ENCODE measurements around the gene CYTH3.
"Not testable (repeated sequence)": the region's sequence is repeated elsewhere in the genome, so short reads cannot be mapped to it uniquely, and the experiment has no call there.

CYTH3 gene

DNA sequence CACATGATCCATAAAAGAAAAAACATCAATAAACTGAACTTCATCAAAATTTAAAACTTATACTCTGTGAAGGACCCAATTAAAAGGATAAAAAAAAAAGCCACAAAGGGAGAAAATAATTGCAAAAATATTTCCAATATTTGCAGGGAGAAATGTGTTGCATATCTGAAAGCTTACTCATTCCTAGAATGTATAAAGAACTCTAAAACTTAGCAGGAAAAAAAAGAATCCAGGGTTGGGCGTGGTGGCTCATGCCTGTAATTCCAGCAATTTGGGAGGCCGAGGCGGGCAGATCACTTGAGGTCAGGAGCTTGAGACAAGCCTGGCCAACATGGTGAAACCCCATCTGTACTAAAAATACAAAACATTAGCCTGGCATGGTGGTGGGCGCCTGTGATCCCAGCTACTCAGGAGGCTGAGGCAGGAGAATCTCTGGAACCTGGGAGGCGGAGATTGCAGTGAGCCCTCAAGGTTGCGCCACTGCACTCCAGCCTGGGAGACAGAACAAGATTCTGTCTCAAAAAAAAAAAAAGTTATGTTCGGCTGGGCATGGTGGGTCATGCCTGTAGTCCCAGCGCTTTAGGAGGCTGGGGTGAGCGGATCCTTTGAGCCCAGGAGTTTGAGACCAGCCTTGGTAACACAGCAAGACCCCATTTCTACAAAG lies 11.1 kb upstream of the CYTH3 start:
- DNase-seq (ENCODE audit: low read depth in 3 of 3, low spot score in 1 of 3), result not testable (repeated sequence)

DNA sequence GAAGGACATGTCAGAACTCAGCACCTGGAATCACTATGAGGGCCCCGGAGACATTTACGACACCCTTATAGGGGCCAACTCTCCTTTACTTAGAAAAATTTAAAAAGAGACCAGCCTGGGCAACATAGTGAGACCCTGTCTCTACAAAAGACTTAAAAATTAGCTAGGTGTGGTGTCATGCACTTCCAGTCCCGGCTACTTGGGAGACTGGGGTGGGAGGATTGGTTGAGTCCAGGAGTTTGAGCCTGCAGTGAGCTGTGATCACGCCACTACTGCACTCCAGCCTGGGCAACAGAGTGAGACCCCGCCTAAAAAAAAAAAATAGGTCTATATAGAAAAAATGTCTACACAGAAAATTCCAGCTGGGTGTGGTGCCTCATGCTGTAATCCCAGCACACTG lies 7.5 kb upstream of the CYTH3 start:
- no peak for DNase-seq (ENCODE audit: low read depth in 3 of 3, low spot score in 1 of 3)

DNA sequence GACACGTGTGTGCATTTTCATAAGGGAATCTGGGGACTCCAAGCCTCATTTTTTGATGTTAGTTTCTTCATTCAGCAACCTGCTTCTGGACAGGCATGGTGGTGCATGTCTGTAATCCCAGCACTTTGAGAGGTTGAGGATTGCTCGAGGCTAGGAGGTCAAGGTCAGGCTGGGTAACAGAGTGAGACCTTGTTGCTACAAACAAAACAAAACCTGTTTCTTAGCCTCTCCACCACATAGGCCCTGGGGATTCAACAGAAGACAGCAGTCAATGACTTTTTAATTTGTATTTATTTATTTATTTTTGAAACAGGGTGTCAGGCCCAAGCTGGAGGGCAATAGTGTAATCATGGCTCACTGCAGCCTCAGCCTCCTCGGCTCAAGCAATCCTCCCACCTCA lies 6.9 kb upstream of the CYTH3 start:
- DNase-seq (ENCODE audit: low read depth in 3 of 3, low spot score in 1 of 3), result no peak

DNA sequence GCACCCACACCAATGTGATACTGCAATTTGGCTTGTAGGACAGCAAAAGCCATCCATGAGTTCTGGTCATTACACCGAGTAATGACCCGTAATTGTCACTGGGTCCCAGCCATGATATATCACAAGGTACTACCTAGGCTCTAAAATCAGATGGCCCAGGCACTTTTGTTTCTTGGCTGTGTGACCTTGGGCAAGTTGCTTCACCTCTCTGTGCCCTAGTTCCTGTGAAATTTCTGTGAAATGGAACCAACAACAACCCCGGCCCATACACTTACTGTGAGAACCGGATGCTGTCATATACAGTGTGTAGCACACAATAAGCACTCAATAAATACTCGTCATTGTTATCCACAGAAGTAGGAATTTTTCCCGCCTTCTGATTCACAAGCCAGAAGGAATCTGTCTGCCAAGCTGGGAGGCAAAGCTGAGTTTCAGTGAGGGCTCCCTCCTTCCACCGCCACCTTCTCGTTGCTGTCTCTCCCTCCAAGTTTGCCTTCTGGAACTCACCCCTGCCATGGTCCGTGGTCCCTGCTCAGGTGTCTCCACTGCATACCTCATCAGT lies 6.4 kb upstream of the CYTH3 start:
- no peak for DNase-seq (ENCODE audit: low read depth in 3 of 3, low spot score in 1 of 3)

DNA sequence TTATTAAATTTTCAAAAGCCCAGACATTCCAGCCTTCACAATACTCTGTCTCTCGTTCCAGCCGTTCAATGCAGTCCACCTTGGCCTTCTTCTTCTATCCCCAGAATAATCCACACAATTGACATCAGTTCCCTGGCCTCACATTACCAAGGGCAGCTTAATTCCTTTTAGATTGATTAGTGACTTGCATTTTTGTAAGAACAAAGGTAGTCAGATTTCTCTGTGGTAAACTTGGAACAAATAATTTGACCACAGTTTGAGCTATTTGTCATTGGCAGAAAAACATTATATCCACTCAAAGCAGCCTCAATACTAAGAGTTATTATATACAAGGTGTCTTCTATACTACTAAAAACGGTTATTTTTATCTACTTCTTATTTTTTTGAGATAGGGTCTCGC lies 5.1 kb upstream of the CYTH3 start:
- DNase-seq (ENCODE audit: low read depth in 3 of 3, low spot score in 1 of 3), result no peak

DNA sequence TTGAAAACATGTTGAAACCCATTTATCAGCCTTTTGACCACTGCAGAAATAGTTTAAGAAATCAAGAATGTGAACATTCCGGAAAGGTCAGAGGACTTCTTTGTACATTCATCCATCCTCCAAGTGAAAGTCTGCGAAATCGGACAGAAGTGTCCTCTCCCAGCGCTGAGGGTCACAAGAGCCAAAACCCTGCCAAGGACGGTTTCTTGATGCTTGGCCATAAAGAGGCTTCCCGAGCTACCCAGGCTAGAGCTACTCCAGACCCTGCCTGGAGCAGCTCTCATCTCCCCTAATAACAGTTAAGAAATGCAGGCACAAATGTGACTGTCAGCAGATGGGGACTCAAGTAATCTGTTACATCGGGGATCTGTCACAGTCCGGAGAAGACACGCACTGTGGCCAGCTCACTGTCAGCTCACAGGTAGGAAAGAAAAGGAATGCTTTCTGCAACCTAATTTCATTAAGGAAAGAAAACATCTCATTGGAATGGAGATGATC lies 4.5 kb upstream of the CYTH3 start:
- DNase-seq (ENCODE audit: low read depth in 3 of 3, low spot score in 1 of 3), result no peak

DNA sequence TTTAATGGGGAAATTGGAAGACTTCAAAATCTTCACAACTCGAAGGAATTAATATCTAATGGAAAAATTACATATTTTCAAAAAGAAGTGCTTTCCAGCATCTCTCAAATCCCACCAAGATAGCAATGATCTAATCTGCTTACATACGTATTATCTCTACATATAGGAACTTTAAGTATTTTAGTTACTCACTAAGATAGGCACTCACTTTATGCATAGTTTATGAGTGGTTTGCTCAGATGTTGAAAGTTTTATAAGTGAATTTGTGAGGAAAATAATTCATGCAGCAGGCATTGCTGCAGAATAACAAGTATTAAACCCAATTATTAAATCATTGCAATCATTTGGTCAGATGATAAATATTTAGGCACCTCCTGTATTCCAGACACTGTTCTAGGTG lies 2.3 kb upstream of the CYTH3 start:
- no peak for DNase-seq (ENCODE audit: low read depth in 3 of 3, low spot score in 1 of 3)

DNA sequence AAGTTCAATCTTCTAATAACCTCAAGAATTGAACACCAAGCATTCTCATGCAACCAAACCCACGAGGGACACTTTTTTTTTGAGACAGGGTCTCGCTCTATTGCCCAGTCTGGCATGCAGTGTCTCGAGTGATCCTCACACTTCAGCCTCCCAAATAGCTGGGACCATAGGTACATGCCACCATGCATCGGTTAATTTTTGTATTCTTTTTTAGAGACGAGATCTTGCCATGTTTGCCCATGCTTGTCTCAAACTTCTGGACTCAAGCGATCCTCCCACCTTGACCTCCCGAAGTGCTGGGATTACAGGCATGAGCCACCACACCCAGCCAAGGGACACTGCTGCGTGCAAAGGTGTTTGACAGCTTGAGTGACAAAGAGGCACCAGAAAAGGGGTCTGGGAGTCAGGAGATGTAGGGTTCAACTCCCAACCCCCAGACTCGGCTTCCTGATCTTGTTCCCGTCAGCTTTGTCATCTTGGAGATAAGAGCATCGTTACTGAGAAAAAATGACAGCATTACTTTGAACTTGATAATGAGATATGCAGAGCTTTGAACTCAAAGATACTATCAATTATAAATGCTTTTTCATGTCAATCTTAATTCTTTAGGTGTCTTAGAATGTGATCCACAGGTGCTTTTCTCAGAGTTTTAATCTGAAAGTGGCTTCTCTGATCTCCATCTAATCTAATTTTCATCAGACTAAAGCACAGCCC lies 1.6 kb upstream of the CYTH3 start:
- DNase-seq (ENCODE audit: low read depth in 3 of 3, low spot score in 1 of 3), result no peak

DNA sequence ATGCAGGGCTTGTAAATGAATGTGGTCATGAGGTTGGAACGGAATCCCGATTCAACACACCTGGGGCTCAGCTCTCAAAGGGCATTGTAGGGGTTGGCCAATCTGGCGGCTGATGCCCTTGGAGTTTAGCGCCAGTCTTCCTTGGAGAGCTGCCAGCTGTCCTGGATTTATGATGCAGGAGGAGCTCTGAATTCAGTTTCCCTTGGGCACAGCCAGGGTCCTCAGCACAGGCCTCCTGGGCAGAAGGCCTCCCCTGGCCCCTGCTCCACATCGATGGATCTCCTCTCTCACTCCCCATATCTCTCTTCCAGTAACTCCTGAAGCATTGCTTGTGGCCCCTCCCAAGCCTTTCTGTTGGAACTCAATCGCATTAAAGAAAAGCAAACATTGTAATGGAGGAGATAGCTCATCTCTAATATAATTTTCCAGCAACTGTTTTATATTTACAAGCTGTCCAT lies 985 bp upstream of the CYTH3 start:
- no peak for DNase-seq (ENCODE audit: low read depth in 3 of 3, low spot score in 1 of 3)

DNA sequence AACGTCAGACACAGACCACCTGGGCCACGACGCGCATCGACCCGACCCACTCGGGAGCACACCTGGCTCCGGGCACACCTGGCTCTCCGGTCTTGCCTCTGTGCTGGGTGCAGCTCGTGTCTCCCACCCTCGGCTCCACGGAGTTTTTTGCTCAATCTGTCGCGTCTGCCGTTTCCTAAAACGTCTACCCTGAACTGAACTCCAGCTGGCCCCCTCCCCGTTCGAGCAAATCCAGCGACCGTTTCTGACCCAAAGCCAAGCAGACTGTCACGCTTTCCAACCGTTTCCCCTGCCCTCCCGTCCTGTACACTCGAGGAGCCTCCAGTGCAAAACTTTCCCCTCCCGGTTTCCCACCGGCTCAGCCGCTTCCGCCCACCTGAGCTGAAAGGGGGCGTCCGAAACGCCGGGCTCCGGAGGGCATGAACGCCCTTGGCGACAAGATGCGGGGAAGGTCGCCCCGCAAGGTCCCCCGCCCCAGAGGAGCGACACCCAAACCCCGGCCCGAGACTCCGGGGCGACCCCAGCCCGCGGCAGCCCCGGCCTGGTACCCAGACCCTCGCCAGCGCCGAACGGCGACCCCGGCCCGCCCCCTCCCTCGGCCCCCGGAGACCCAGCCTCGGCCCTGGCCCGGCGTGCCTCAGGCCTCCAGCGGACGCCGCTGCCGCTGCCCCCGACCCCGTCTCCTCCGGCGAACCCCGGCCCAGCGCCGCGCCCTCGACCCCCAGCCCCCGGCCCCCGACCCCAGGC lies 557 bp downstream of the CYTH3 start:
- DNase-seq (ENCODE audit: low read depth in 3 of 3, low spot score in 1 of 3), result peak in 1 of 3 donors; percentile 1

DNA sequence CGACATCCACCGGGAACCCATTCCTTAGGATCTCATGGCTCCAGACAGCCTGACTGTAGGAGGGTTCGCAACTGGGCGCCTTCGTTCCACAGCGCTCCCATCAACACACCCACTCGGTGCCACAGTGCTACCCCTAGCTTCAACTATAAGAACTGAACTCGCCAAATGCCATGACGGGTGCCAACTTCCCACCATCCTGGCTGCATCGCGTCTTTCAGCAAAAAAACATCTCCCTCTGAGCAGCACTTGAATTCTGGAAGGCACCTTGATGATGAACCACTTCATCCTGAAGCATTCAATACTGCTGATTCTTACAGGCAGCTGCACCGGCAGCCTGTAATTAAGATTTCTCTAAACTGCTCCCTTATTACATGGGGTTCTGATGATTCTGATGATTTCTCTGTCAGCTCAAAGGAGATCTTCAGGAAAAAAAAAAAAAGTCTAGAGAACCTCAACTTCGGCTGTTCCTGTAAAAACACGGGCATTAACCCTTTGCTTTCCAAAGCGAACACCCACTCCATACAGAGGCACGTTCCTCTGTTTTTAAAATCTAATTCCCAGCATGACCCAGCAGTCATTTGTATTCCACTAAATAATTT lies 1.3 kb downstream of the CYTH3 start:
- DNase-seq (ENCODE audit: low read depth in 3 of 3, low spot score in 1 of 3), result peak in 1 of 3 donors; percentile 7

DNA sequence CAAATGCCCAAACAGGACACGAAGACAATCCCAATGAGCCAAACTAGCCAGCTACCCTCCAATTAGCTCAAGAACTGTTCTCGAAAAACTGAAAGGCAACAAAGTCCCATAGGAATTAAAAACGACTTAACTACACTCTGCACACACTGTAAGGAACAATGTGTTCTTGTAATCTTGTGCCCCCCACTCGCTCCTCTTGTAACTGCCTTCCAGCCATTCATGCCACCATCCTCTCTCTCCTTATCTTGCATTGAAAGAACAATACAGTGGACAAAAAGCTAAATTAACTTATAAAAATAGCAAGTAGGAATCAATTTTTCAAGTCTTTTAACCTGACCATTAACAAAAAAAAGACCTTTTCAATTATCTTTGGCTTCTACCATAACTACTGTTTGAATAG lies 2.9 kb downstream of the CYTH3 start:
- no peak for DNase-seq (ENCODE audit: low read depth in 3 of 3, low spot score in 1 of 3)

DNA sequence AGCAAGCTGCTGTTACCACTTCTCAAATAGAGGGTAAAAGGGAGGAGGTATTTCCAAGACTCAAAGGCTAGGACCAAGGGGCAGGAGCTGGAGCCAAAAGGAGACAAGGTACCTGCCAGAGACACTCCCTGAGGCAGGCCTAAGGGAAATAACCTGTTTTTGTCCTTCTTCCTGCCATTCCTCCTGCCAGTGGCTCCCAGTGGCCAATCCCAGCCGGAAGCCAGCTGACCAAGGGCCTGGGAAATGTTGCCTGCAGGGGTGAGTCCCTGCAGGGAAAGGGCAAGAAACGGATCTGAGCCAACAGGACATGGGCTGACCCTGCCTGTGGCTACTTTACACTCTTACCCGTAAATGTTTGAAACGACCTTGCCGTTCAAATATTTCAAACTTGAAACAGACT lies 3.5 kb downstream of the CYTH3 start:
- DNase-seq (ENCODE audit: low read depth in 3 of 3, low spot score in 1 of 3), result no peak

DNA sequence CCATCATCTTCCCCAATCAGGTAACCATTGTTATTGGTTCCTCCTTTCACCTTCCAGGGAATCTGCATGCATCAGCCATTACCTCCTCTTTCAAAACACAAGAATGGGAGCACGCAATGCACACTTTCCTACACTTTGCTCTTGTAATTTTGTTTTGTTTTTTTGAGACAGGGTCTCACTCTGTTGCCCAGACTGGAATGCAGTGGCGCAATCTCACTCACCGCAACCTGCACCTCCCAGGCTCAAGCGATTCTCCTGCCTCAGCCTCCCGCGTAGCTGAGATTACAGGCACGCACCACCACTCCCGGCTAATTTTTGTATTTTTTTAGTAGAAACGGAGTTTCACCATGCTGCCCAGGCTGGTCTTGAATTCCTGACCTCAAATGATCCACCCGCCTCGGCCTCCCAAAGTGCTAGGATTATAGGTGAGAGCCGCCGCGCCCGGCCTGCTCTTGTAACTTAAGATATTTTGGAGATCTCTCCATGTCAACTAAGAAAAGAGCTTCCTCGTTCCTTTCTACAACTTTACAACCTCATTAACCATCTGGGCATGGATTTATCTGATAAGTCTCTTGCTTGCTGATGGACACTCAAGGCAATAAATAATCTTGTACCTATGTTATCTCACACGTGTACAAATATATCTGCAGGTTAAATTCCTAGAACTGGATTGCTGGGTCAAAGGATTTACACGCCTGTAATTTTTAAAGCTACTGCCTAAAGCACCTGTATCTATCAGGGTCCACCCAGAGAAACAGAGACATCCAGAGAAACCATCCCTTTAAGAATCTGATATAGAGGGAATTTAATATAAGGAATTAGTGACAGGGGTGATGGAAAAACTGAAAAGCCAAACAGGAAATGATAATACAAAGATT lies 4.2 kb downstream of the CYTH3 start:
- no peak for DNase-seq (ENCODE audit: low read depth in 3 of 3, low spot score in 1 of 3)

DNA sequence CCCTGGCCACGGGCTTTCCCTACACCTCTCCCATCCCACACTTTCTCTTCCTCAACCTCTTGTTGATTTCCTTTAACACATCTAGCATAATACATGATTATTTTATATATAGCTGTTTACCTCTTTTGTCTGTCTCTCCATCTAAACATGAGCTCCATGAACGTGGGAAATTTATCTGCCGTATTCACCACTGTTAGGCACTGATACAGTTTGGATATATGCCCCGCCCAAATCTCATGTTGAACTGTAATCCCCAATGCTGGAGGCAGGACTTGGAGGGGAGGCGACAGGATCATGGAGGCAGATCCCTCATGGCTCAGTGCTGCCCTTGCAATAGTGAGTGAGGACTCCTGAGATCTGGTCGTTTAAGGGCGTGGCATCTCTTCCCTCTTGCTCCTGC lies 5.7 kb downstream of the CYTH3 start:
- DNase-seq (ENCODE audit: low read depth in 3 of 3, low spot score in 1 of 3), result no peak

DNA sequence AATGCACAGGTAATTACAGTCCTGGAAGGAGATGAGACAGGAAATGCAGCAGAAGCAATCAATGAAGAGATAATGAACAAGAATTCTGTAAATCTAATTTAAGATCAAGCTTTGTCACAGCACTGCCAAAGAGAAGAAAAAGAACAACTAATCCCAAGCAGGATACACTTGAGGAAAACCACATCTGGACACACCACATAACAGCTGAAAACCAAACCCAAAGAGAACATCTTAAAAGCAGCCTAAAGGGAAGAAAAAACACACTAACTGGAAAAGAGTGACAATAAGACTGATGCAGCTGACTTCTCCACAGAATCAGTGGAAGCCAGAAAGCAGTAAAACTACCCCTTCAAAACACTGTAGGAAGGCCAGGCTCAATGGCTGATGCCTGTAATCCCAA lies 10.2 kb downstream of the CYTH3 start:
- DNase-seq (ENCODE audit: low read depth in 3 of 3, low spot score in 1 of 3), result no peak

DNA sequence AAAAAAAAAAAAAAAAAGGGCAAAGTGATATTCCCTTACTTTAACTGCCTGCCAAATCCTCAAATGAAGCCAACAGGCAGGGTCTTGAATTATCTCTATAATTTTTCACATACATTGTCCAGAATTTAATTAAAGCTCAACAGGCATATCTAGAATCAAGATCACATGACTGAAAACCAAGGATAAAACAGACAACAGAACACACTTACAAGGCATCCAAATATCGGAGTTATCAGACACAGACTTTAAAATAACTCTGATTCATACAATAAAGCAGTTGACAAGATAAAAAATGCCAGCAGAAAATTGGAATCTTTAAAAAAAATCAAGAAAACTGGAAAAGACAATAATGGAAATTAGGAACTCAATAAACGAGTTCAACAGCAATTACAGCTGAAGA lies 10.7 kb downstream of the CYTH3 start:
- no peak for DNase-seq (ENCODE audit: low read depth in 3 of 3, low spot score in 1 of 3)

DNA sequence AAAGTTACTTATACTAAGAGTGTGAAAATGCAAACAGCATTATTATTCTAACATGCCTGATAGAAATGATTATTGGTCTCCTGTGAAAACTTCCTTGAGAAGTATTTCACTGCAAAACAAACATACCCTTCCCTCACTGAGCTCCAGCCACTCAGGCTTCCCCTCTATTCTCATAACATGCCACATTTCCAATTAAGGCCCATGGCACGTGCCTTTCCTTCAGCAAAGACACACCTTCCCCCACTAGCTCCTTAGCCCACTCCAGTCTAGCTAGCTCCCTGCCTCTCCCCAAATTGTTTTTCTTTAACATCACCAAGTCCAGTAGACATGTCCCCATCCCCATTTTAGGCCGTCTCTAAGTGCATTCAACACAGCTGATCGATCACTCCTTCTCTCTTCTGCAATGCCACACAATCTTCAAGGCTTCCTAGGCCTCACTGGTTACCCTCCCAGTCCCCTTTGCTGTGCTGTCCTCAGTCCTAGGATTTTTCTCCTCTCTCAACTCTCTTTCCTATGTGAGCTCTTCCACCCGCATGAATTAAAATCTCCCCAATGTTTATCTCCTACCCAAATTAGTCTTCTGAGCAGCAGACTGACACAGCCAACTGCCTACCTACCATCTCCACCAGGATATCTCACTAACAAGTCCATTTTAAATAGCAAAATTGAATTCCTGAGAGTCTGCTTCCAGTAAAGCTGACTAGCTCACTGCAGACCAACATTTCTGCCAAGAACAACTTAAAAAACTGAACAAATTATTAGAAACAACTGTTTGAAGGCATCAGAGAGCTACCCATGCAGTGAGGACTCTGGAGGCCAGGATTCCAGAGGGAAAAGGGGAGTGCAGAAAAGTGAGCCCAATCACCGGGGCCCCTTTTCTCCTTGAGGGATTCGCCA lies 11.9 kb downstream of the CYTH3 start:
- DNase-seq (ENCODE audit: low read depth in 3 of 3, low spot score in 1 of 3), result no peak

DNA sequence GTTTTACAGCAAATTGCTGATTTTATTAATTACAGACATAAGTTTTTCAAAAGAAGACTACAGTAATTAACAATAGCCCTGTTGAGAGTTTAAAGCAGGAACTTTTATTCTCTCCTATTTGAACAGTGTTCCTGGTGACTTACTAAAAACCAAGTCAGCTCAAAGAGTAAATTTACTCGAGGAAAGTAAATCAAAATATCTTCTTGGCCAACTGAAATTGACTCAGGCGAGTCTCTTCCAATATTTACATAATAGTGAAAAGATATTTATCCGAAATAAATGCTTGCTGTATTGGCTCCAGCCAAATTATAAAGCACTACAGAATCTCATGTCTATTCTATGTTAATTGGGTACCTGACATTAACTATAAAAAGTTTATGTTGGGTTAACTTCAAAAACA lies 13.2 kb downstream of the CYTH3 start:
- no peak for DNase-seq (ENCODE audit: low read depth in 3 of 3, low spot score in 1 of 3)

All from stimulated activated CD4-positive, alpha-beta T cell treated with anti-CD3 and anti-CD28 coated beads, TNF-alpha, amount 100 ng/mL, for 1 hour (primary cell).